Subcutaneous adipose tissue (tissue), 4 donors: ENCODE measurements around the gene TIMM22. TPM values are rescaled to one million over a fixed set of nuclear protein-coding genes. Genes with fewer than 3 reads are reported as not detected.

Experiments used
- total RNA-seq, 4 donors: library from RNA; depleted of rRNA; stranded (reverse); fragments of >200 nt; gene quantifications; one replicate each; pipeline ENCODE4 v1.1.0, GENCODE V29; 2016
- TF ChIP-seq, protein P1 (sequence below): fragments of 450-650 bp; IDR thresholded peaks from one replicate; pipeline ENCODE4 v1.5.1; 2016; ENCODE audit warnings: low read depth, mild to moderate bottlenecking, control low read depth, antibody characterized with exemption, moderate library complexity

Gene TIMM22
- total RNA-seq, 4 donors from 2014 or later: 9.9 to 11.7 (median 10.3) TPM

DNA sequence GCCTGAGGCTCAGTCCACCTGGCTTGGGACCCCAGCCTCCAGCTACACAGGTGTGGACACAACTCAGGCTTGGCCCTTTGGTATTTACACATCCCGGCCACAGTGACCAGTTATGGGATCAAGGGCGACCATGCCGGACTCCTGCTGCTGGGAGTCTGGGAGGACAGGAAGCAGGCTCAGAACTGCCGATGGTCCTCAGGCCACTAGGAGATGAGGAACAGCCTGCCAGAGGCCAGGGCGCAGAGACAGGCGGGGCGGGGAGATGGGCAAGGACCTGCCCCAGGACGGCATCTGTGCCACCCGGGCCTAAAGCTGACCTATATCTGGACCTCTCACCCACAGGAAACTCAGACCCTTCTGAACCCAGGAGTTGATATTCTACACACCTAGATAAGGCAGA is 29.8 kb upstream of the TIMM22 start:
- TF ChIP-seq, protein P1, sequence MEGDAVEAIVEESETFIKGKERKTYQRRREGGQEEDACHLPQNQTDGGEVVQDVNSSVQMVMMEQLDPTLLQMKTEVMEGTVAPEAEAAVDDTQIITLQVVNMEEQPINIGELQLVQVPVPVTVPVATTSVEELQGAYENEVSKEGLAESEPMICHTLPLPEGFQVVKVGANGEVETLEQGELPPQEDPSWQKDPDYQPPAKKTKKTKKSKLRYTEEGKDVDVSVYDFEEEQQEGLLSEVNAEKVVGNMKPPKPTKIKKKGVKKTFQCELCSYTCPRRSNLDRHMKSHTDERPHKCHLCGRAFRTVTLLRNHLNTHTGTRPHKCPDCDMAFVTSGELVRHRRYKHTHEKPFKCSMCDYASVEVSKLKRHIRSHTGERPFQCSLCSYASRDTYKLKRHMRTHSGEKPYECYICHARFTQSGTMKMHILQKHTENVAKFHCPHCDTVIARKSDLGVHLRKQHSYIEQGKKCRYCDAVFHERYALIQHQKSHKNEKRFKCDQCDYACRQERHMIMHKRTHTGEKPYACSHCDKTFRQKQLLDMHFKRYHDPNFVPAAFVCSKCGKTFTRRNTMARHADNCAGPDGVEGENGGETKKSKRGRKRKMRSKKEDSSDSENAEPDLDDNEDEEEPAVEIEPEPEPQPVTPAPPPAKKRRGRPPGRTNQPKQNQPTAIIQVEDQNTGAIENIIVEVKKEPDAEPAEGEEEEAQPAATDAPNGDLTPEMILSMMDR: no peak

DNA sequence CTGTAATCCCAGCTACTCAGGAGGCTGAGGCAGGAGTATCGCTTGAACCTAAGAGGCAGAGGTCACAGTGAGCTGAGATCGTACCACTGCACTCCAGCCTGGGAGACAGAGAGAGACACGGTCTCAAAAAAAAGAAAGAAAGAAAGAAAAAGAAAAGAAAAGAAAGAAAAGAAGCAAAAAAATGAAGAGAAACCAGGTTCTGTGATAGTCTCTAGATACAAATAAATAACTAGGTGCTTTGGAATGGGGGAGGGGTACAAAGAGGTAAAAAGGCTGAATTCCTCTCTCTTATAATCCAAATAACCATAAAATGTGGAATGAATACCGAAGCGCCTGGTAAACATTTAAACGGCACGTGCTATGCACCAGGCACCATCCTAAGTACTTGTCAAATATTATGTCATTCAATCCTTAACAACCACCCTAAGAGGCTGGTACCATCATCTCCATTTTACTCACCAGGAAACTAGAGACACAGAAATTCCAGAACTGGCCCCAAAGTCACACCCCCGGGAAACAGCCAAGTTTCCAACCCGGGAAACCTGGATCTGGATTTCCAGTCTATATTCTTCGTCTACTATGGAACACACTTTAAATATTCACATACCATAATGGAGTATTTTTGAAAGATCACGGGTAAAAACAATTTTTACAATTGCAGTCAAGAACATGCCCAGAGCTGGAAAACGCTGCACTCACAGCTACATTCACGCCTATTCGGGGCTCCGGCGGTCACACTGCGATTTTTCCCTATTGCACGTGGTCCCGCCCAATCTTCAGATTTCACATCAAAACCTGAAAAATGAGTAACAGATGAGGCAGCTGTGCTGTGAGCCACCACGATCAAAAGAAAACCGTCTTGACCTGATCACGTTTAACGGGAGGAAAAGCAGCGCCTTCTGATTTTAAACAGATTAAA is 27.9 kb upstream of the TIMM22 start:
- TF ChIP-seq, protein P1: no peak

DNA sequence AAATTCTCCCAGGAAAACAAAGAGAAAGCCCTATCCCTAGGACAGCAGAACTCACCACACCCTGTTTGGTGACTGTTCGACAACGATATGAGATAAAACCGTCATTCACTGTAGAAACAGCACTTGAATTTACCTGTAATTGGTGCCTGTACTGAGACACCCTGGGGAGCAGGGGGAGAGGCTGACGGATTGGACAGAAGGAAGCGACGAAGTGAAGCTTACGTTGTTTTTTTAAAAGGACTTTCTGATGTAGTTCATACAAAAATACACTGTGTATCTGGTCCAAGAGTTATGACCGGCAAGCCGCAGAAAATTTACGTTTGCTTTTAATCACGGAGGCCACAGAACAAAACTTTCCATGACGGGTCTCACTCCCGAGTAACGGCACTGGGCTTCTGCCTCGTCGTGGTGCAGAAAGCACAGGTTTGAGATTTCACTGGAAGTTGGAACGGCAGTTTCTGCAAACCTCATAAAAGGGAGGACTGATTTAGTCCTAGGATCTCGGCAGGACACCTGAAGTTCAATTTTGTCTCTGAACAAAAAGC is 27.0 kb upstream of the TIMM22 start:
- TF ChIP-seq, protein P1: no peak

DNA sequence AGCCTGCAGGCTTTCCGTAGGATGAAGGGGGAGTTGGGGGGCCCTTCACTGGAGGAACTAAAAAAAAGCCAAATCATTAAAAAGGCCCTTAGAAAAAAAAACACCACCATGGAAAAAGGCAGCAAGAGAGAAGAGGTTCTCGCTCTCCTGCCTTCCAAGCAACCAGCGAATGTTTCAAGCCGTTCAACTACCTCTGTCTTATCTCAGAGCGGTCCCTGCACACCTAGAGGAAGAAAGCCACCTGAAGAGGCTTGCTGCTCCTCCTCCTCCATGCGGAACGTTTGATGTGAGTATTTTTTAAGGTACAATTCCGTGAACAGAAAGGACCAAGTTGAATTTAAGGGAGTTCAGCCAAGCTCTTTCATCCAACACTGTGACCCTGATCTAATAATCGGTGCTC is 26.6 kb upstream of the TIMM22 start:
- TF ChIP-seq, protein P1: no peak

DNA sequence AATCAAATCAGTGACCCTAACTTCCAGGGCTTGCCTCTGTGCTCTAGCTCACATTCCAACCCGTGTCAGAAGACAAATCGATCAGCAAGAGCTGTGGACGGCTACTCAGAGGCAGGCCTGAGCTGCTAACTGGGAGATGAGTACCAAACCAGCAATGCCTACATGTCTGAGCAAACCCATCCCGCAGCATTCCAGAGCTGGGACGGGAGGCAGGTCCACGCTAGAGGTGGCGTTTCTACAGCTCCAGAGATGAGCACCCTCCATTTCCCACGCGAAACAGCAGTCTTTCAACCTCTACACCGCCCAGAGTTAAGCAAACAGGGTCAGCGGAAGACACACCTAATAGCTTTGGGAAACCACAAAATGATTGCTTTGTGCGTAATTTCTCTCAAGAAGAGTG is 23.9 kb upstream of the TIMM22 start:
- TF ChIP-seq, protein P1: no peak

DNA sequence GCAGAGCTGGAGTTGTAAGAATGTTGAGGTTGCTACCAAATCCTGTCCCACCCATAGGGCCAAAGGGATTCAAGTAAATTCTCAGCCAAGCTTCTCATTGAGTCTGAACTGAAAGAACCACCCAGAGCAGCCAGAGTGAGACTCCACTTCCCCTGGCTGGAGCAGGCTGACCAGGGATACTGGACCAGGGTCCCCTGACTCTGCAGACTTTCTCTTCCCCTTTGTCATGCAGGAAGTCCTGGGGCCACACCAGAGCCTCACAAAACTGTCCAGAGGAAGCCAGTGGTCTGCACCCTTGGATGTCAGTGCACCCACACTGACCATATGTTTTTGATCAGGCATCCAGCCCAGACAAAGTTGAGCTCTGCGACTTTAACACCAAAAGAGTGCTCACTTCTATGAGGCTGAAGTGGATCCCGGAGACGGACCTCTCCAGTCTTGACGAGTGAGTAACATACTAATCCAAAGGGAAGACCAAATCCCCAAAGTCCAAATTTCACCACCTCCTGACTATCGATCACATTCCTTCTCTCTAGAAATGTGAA is 21.5 kb upstream of the TIMM22 start:
- TF ChIP-seq, protein P1: no peak

DNA sequence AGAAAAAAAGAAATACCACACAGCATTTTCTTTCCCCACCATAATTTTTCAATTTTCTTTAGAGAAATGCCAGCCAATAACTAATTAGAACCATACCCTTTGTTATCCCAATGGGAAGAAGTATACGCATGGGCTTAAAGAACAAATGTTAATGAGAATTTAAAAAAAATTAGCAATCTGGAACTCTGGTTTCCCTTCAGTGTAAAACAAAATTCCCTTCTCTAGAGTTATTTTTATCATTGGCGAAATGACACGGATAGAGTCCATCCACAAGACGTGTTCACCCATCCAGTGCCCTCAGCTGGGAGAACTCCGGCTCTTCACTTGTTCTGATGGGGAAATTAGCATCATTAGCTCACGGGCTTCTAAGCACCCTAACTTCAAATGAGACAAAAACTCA is 20.6 kb upstream of the TIMM22 start:
- TF ChIP-seq, protein P1: no peak
